Measurements from ENCODE around the gene GTF2E1.

DNA sequence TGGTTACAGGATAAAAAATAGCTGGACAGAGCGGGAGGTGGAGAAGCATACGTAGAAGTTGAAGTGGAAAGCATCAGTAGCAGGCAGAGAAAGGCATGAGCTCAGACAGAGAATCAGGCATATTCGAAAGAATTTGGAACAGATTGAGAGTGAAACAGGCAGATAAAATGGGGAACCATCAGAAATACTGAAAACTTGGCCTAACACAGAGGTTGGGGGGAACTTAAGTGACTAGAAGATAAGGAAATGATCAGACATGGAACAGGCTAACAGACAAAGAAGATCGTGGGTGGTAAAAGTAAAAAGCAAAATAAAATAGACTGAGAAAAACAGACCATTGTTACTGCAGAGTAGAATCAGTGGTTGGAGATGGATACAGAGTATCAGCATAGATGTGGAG, 32.9 kb downstream of the GTF2E1 start:
- TF ChIP-seq, protein P1, sequence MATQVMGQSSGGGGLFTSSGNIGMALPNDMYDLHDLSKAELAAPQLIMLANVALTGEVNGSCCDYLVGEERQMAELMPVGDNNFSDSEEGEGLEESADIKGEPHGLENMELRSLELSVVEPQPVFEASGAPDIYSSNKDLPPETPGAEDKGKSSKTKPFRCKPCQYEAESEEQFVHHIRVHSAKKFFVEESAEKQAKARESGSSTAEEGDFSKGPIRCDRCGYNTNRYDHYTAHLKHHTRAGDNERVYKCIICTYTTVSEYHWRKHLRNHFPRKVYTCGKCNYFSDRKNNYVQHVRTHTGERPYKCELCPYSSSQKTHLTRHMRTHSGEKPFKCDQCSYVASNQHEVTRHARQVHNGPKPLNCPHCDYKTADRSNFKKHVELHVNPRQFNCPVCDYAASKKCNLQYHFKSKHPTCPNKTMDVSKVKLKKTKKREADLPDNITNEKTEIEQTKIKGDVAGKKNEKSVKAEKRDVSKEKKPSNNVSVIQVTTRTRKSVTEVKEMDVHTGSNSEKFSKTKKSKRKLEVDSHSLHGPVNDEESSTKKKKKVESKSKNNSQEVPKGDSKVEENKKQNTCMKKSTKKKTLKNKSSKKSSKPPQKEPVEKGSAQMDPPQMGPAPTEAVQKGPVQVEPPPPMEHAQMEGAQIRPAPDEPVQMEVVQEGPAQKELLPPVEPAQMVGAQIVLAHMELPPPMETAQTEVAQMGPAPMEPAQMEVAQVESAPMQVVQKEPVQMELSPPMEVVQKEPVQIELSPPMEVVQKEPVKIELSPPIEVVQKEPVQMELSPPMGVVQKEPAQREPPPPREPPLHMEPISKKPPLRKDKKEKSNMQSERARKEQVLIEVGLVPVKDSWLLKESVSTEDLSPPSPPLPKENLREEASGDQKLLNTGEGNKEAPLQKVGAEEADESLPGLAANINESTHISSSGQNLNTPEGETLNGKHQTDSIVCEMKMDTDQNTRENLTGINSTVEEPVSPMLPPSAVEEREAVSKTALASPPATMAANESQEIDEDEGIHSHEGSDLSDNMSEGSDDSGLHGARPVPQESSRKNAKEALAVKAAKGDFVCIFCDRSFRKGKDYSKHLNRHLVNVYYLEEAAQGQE (tag by site-specific recombination; IDR thresholded peaks at IDR 0.05) = no peak
- TF ChIP-seq ZNF707 (tag by site-specific recombination; IDR thresholded peaks at IDR 0.05) (no peak), ZFP3 (tag by site-specific recombination; IDR thresholded peaks at IDR 0.05; ENCODE audit: low read depth) (no peak), ZNF623 (tag by site-specific recombination; IDR thresholded peaks at IDR 0.05) (no peak), ZNF768 (tag by site-specific recombination; IDR thresholded peaks at IDR 0.05) (no peak), ZNF629 (tag by site-specific recombination; IDR thresholded peaks at IDR 0.05) (no peak), ZNF626 (tag by site-specific recombination; IDR thresholded peaks at IDR 0.05) (no peak), ZNF169 (tag by site-specific recombination; IDR thresholded peaks at IDR 0.05) (no peak)
- TF ChIP-seq, protein P2, sequence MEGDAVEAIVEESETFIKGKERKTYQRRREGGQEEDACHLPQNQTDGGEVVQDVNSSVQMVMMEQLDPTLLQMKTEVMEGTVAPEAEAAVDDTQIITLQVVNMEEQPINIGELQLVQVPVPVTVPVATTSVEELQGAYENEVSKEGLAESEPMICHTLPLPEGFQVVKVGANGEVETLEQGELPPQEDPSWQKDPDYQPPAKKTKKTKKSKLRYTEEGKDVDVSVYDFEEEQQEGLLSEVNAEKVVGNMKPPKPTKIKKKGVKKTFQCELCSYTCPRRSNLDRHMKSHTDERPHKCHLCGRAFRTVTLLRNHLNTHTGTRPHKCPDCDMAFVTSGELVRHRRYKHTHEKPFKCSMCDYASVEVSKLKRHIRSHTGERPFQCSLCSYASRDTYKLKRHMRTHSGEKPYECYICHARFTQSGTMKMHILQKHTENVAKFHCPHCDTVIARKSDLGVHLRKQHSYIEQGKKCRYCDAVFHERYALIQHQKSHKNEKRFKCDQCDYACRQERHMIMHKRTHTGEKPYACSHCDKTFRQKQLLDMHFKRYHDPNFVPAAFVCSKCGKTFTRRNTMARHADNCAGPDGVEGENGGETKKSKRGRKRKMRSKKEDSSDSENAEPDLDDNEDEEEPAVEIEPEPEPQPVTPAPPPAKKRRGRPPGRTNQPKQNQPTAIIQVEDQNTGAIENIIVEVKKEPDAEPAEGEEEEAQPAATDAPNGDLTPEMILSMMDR (tag by site-specific recombination; IDR thresholded peaks at IDR 0.05) = no peak
- TF ChIP-seq, protein P3, sequence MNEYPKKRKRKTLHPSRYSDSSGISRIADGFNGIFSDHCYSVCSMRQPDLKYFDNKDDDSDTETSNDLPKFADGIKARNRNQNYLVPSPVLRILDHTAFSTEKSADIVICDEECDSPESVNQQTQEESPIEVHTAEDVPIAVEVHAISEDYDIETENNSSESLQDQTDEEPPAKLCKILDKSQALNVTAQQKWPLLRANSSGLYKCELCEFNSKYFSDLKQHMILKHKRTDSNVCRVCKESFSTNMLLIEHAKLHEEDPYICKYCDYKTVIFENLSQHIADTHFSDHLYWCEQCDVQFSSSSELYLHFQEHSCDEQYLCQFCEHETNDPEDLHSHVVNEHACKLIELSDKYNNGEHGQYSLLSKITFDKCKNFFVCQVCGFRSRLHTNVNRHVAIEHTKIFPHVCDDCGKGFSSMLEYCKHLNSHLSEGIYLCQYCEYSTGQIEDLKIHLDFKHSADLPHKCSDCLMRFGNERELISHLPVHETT (tag by site-specific recombination; IDR thresholded peaks at IDR 0.05) = no peak
- TF ChIP-seq, protein P4, sequence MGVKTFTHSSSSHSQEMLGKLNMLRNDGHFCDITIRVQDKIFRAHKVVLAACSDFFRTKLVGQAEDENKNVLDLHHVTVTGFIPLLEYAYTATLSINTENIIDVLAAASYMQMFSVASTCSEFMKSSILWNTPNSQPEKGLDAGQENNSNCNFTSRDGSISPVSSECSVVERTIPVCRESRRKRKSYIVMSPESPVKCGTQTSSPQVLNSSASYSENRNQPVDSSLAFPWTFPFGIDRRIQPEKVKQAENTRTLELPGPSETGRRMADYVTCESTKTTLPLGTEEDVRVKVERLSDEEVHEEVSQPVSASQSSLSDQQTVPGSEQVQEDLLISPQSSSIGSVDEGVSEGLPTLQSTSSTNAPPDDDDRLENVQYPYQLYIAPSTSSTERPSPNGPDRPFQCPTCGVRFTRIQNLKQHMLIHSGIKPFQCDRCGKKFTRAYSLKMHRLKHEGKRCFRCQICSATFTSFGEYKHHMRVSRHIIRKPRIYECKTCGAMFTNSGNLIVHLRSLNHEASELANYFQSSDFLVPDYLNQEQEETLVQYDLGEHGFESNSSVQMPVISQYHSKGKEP (tag by site-specific recombination; IDR thresholded peaks at IDR 0.05) = no peak
- TF ChIP-seq, protein P5, sequence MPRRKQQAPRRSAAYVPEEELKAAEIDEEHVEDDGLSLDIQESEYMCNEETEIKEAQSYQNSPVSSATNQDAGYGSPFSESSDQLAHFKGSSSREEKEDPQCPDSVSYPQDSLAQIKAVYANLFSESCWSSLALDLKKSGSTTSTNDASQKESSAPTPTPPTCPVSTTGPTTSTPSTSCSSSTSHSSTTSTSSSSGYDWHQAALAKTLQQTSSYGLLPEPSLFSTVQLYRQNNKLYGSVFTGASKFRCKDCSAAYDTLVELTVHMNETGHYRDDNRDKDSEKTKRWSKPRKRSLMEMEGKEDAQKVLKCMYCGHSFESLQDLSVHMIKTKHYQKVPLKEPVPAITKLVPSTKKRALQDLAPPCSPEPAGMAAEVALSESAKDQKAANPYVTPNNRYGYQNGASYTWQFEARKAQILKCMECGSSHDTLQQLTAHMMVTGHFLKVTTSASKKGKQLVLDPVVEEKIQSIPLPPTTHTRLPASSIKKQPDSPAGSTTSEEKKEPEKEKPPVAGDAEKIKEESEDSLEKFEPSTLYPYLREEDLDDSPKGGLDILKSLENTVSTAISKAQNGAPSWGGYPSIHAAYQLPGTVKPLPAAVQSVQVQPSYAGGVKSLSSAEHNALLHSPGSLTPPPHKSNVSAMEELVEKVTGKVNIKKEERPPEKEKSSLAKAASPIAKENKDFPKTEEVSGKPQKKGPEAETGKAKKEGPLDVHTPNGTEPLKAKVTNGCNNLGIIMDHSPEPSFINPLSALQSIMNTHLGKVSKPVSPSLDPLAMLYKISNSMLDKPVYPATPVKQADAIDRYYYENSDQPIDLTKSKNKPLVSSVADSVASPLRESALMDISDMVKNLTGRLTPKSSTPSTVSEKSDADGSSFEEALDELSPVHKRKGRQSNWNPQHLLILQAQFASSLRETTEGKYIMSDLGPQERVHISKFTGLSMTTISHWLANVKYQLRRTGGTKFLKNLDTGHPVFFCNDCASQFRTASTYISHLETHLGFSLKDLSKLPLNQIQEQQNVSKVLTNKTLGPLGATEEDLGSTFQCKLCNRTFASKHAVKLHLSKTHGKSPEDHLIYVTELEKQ (tag by site-specific recombination; IDR thresholded peaks at IDR 0.05; ENCODE audit: borderline replicate concordance) = no peak

Measured in HEK293 (cell line).